ENCODE results near the gene FAM3A.

- TF ChIP-seq CTCF (conservative IDR thresholded peaks at IDR 0.05; ENCODE audit: low read depth, low read length): no peak
- no peak for TF ChIP-seq POLR2A (IDR thresholded peaks at IDR 0.05; ENCODE audit: low read depth, low read length)
- TF ChIP-seq ELK1 (IDR thresholded peaks at IDR 0.05; ENCODE audit: borderline replicate concordance, low read depth, low read length): no peak
- TF ChIP-seq CEBPB (IDR thresholded peaks at IDR 0.05; ENCODE audit: low read depth, low read length): no peak
- TF ChIP-seq CHD1 (IDR thresholded peaks at IDR 0.05; ENCODE audit: low read depth, low read length): no peak
- no peak for TF ChIP-seq BHLHE40 (IDR thresholded peaks at IDR 0.05; ENCODE audit: low read depth, low read length)
- no peak for TF ChIP-seq RAD21 (IDR thresholded peaks at IDR 0.05; ENCODE audit: low read length)
Observed at GRCh38 chrX:154483325-154483724, 32.7 kb downstream of the FAM3A start.
